Ishikawa (cell line): Measurements from ENCODE around the gene CCL4L2.
"Not testable (repeated sequence)": the region's sequence is repeated elsewhere in the genome, so short reads cannot be mapped to it uniquely, and the experiment has no call there.

Source experiments
- CEBPB ChIP-seq: IDR thresholded peaks from 2 replicates; pipeline ENCODE4 v1.6.1; 2012
- CREB1 ChIP-seq: IDR thresholded peaks from 2 replicates; pipeline ENCODE4 v1.6.1; 2012; ENCODE audit warnings: low read depth
- EGR1 ChIP-seq: IDR thresholded peaks from 2 replicates; pipeline ENCODE4 v1.6.1; 2012
- EP300 ChIP-seq: IDR thresholded peaks from 2 replicates; pipeline ENCODE4 v1.6.1; 2012; ENCODE audit warnings: borderline replicate concordance
- FOXM1 ChIP-seq: IDR thresholded peaks from 2 replicates; pipeline ENCODE4 v1.6.1; 2012; ENCODE audit warnings: low read depth, borderline replicate concordance
- MAX ChIP-seq: IDR thresholded peaks from 2 replicates; pipeline ENCODE4 v1.6.1; 2012
- NFIC ChIP-seq: IDR thresholded peaks from 2 replicates; pipeline ENCODE4 v1.6.1; 2012
- RAD21 ChIP-seq: IDR thresholded peaks from 2 replicates; pipeline ENCODE4 v1.6.1; 2012; ENCODE audit warnings: low read depth
- REST ChIP-seq: IDR thresholded peaks from 2 replicates; pipeline ENCODE4 v1.6.1; 2012; ENCODE audit warnings: low read depth, mild to moderate bottlenecking
- TAF1 ChIP-seq: IDR thresholded peaks from 2 replicates; pipeline ENCODE4 v1.6.1; 2012; ENCODE audit warnings: low read depth, mild to moderate bottlenecking
- TCF12 ChIP-seq: IDR thresholded peaks from 2 replicates; pipeline ENCODE4 v1.6.1; 2012; ENCODE audit warnings: low read depth
- YY1 ChIP-seq: IDR thresholded peaks from 2 replicates; pipeline ENCODE4 v1.6.1; 2012; ENCODE audit warnings: low read depth
- ZBTB7A ChIP-seq: IDR thresholded peaks from 2 replicates; pipeline ENCODE4 v1.6.1; 2012; ENCODE audit warnings: low read depth
- TF ChIP-seq, protein P1 (sequence below): IDR thresholded peaks from 2 replicates; pipeline ENCODE4 v1.6.1; 2012

DNA sequence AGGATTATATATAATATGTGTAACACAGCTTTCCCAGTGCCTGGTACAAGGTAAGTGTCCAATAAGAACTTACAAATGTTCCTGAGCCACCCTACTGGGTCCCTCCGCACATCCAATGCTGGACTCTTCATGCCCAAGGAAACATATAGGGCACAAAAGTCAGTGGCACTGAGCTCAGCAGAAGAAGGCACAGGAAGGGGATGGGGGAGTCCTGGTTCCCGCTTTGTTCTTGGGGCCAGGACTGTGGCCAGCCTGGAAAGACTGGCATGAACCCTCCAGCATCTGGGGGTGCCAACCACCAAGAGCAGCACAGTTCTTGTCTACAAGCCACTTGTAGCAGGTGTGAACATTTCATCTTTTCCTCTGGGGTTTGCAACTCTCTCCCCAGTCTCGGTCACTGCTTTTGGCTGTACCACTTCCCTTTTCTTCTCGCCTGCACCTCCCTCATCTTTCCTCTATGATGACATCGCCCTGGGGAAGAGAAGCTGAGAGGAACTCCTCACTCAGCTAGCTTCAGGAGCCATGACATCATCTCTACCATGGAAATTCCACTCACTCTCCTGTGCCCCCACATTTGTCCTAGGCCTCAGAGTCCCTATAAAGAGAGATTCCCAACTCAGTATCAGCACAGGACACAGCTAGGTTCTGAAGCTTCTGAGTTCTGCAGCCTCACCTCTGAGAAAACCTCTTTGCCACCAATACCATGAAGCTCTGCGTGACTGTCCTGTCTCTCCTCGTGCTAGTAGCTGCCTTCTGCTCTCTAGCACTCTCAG, at the start of gene CCL4L2:
- not testable (repeated sequence) for TF ChIP-seq FOXM1, EP300, RAD21, NFIC, CEBPB, REST, TCF12, MAX, TAF1, CREB1, EGR1, YY1, ZBTB7A
- TF ChIP-seq, protein P1, sequence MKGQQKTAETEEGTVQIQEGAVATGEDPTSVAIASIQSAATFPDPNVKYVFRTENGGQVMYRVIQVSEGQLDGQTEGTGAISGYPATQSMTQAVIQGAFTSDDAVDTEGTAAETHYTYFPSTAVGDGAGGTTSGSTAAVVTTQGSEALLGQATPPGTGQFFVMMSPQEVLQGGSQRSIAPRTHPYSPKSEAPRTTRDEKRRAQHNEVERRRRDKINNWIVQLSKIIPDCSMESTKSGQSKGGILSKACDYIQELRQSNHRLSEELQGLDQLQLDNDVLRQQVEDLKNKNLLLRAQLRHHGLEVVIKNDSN, result not testable (repeated sequence)
